Suprapubic skin (tissue), 3 donors: ENCODE measurements around the gene GLRX3.

Source experiments
- CTCF ChIP-seq, 2 donors: fragments of 200-600 bp in 1 of 2; fragments of 450-650 bp in 1 of 2; sonication (generic) in 1 of 2; IDR thresholded peaks; one replicate each; pipeline ENCODE4 v1.5.1; 2016 to 2019; ENCODE audit warnings: antibody characterized with exemption in 2 of 2, mild to moderate bottlenecking in 1 of 2, moderate library complexity in 1 of 2
- POLR2AphosphoS5 ChIP-seq, 3 donors: sonication (generic); formaldehyde crosslinking; IDR thresholded peaks; one replicate each; pipeline ENCODE4 v1.6.1; 2017; ENCODE audit warnings: antibody characterized with exemption in 3 of 3

- TF ChIP-seq CTCF (IDR thresholded peaks at IDR 0.05) = no peak
- no peak for TF ChIP-seq POLR2AphosphoS5 (IDR thresholded peaks at IDR 0.05)
Observed at GRCh38 chr10:130226012-130226411, 89.8 kb downstream of the GLRX3 start.
